ENCODE measurements around the gene MBLAC1. TPM values are rescaled to one million over a fixed set of nuclear protein-coding genes. Genes with fewer than 3 reads are reported as not detected.

MBLAC1 gene
- total RNA-seq, 5 donors from 2014 or later (not counting 1 experiment from before 2014, with no cell fraction given): 3.2 to 8.6 (median 5.3) TPM

- Mint-ChIP-seq H3K9me3 (no peaks in the 10 kb centered on the region), H3K27me3 (no peaks in the 10 kb centered on the region), H3K27ac (peak overlapping the region; percentile 89 to 91), H3K4me1 (peaks cover 54 to 66% (median 64%) of the 10 kb centered on the region in 3 donors), H3K4me3 (peak overlapping the region; percentile 75 to 85 (median 81)), H3K36me3 (peaks cover 23% of the 10 kb centered on the region)
- Histone ChIP-seq H3K9me3 (no peaks in the 10 kb centered on the region), H3K4me3 (ENCODE audit: control insufficient read depth in 1 of 2, extremely low read depth in 1 of 2, low read length in 1 of 2) (peak overlapping the region in 1 of 2 donors; percentile 79), H3K4me1 (ENCODE audit: control insufficient read depth in 1 of 2, extremely low read depth in 1 of 2, insufficient read depth in 2 of 2, low read length in 2 of 2) (peaks cover 19 to 62% of the 10 kb centered on the region in 2 experiments), H3K27me3 (replicated peaks in 1 of 2; ENCODE audit: control insufficient read depth in 2 of 2, extremely low read depth in 1 of 2, insufficient read depth in 2 of 2, low read length in 1 of 2) (no peaks in the 10 kb centered on the region), H3K27ac (ENCODE audit: low read length) (peak overlapping the region; percentile 69), H3K36me3 (ENCODE audit: control insufficient read depth in 2 of 2, extremely low read depth in 1 of 2, insufficient read depth in 1 of 2, low read length in 1 of 2) (peaks cover 19 to 48% of the 10 kb centered on the region in 2 donors)
- ChIA-PET CTCF (interaction anchor here in 1 of 2 donors (0.6 kb wide), 1 partner anchor 65 kb away, joined by 3 read pairs; no protein-coding TSS in a partner anchor), POLR2A (interaction anchor here in 1 of 2 donors (1.0 to 1.1 kb wide), 2 partner anchors 9 to 20 kb away, joined by 3 to 5 read pairs; partner anchors contain the start of gene GPC2)
- no peak for DNase-seq
- ATAC-seq (replicated peaks in 1 of 4): no peak
- no CpG with 5 or more reads among the region's 5 CpGs for WGBS (ENCODE audit: insufficient coverage)
Observed at GRCh38 chr7:100157069-100157333, 30.2 kb downstream of the MBLAC1 start.

- Histone ChIP-seq H3K27ac (ENCODE audit: low read length) (peak overlapping the region; percentile 69), H3K4me3 (ENCODE audit: control insufficient read depth in 1 of 2, extremely low read depth in 1 of 2, low read length in 1 of 2) (peak overlapping the region; percentile 67 to 79), H3K4me1 (ENCODE audit: control insufficient read depth in 1 of 2, extremely low read depth in 1 of 2, insufficient read depth in 2 of 2, low read length in 2 of 2) (peaks cover 22 to 63% of the 10 kb centered on the region in 2 experiments), H3K36me3 (ENCODE audit: control insufficient read depth in 2 of 2, extremely low read depth in 1 of 2, insufficient read depth in 1 of 2, low read length in 1 of 2) (peaks cover 19 to 42% of the 10 kb centered on the region in 2 donors), H3K9me3 (no peaks in the 10 kb centered on the region), H3K27me3 (replicated peaks in 1 of 2; ENCODE audit: control insufficient read depth in 2 of 2, extremely low read depth in 1 of 2, insufficient read depth in 2 of 2, low read length in 1 of 2) (no peaks in the 10 kb centered on the region)
- ChIA-PET CTCF (interaction anchor here in 1 of 2 donors (0.6 to 1.1 kb wide), 2 partner anchors 25 to 65 kb away, joined by 3 read pairs; no protein-coding TSS in a partner anchor), POLR2A (interaction anchor here in 1 of 2 donors (0.5 to 1.1 kb wide), 3 partner anchors 9 to 20 kb away, joined by 3 to 7 read pairs (median 5); partner anchors contain the start of gene GPC2)
- peak overlapping the region; percentile 75 to 85 (median 81) for H3K4me3 Mint-ChIP-seq
- peak overlapping the region; percentile 89 to 91 for H3K27ac Mint-ChIP-seq
- no peak for DNase-seq
- ATAC-seq (replicated peaks in 1 of 4): peak in 2 of 4 experiments; percentile 4 to 10
- peaks cover 17% of the 10 kb centered on the region for H3K36me3 Mint-ChIP-seq
- peaks cover 49 to 63% (median 62%) of the 10 kb centered on the region in 3 donors for H3K4me1 Mint-ChIP-seq
- H3K27me3 Mint-ChIP-seq: no peaks in the 10 kb centered on the region
- H3K9me3 Mint-ChIP-seq: no peaks in the 10 kb centered on the region
- WGBS (ENCODE audit: insufficient coverage): 39% methylated on average over 11 of the region's 32 CpGs
Observed at GRCh38 chr7:100157334-100158228, 30.8 kb downstream of the MBLAC1 start.

GRCh38 chr7:100158229-100159098 is 31.7 kb downstream of the MBLAC1 start, which contains the start of gene TRAPPC14:
Gene TRAPPC14, minus strand, starts transcription at chr7:100158723. Its CDS starts 224 bp downstream, at chr7:100158499.
- H3K4me1 ChIP-seq (ENCODE audit: control insufficient read depth in 1 of 2, extremely low read depth in 1 of 2, insufficient read depth in 2 of 2, low read length in 2 of 2): peaks cover 31 to 68% of the 10 kb centered on the region in 2 experiments
- peak; percentile 72 to 94 (median 89) for DNase-seq
- under 1% methylated on average over 72 of the region's 87 CpGs for WGBS (ENCODE audit: insufficient coverage)
- peak within 1 kb of the TSS; percentile 69 for H3K27ac ChIP-seq (ENCODE audit: low read length)
- Mint-ChIP-seq H3K27ac (peak within 1 kb of the TSS; percentile 89 to 91), H3K4me3 (peak within 1 kb of the TSS; percentile 75 to 85 (median 81)), H3K27me3 (no peaks in the 10 kb centered on the region), H3K4me1 (peaks cover 52 to 68% (median 67%) of the 10 kb centered on the region in 3 donors), H3K36me3 (peaks cover 14% of the 10 kb centered on the region), H3K9me3 (no peaks in the 10 kb centered on the region)
- H3K27me3 ChIP-seq (replicated peaks in 1 of 2; ENCODE audit: control insufficient read depth in 2 of 2, extremely low read depth in 1 of 2, insufficient read depth in 2 of 2, low read length in 1 of 2): no peaks in the 10 kb centered on the region
- no peaks in the 10 kb centered on the region for H3K9me3 ChIP-seq
- peaks cover 19 to 34% of the 10 kb centered on the region in 2 donors for H3K36me3 ChIP-seq (ENCODE audit: control insufficient read depth in 2 of 2, extremely low read depth in 1 of 2, insufficient read depth in 1 of 2, low read length in 1 of 2)
- H3K4me3 ChIP-seq (ENCODE audit: control insufficient read depth in 1 of 2, extremely low read depth in 1 of 2, low read length in 1 of 2): peak within 1 kb of the TSS; percentile 67 to 79
- peak; percentile 85 to 88 (median 86) for ATAC-seq (replicated peaks in 1 of 4)
- ChIA-PET CTCF (interaction anchor here (0.6 to 1.1 kb wide), 3 partner anchors 10 to 388 kb away, joined by 3 to 6 read pairs (median 3); partner anchors contain the start of gene LAMTOR4 (in 1 of the 2)), POLR2A (interaction anchor here in 1 of 2 donors (0.6 kb wide), 1 partner anchor 20 kb away, joined by 6 read pairs; no protein-coding TSS in a partner anchor)

DNA sequence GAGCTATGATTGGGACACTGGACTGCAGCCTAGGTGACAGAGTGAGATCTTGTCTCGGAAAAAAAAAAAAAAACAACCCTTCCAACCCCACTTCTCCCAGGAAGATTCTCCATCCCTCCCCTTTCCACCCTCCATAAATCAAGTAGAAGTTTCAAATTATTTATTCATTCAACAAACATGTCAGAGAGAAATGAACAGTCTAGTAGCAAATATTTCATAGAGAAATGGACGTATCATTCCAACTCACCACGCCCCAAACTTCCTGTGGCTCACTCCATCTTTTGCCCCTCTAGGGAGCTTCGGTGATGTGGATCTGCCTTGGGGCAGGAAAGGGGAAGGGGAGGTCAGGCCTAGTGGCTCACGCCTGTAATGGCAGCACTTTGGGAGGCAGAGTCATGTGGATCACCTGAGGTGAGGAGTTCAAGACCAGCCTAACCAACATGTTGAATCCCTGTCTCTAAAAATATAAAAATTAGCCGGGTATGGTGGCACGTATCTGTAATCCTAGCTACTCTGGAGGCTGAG is 32.4 kb downstream of the MBLAC1 start:
- Mint-ChIP-seq H3K27me3 (no peaks in the 10 kb centered on the region), H3K9me3 (no peaks in the 10 kb centered on the region), H3K27ac (peak overlapping the region; percentile 84 to 86), H3K4me3 (peak overlapping the region; percentile 74 to 85 (median 77)), H3K4me1 (peaks cover 52 to 70% (median 67%) of the 10 kb centered on the region in 3 donors), H3K36me3 (peaks cover 9% of the 10 kb centered on the region)
- ATAC-seq (replicated peaks in 1 of 4) (no peak), DNase-seq (no peak)
- H3K27ac ChIP-seq (ENCODE audit: low read length): peak overlapping the region; percentile 68
- H3K27me3 ChIP-seq (replicated peaks in 1 of 2; ENCODE audit: control insufficient read depth in 2 of 2, extremely low read depth in 1 of 2, insufficient read depth in 2 of 2, low read length in 1 of 2): no peaks in the 10 kb centered on the region
- H3K4me1 ChIP-seq (ENCODE audit: control insufficient read depth in 1 of 2, extremely low read depth in 1 of 2, insufficient read depth in 2 of 2, low read length in 2 of 2): peaks cover 38 to 75% of the 10 kb centered on the region in 2 experiments
- CTCF ChIA-PET: interaction anchor here in 1 of 2 donors (0.6 kb wide), 2 partner anchors 11 to 387 kb away, joined by 3 to 6 read pairs; partner anchors contain the start of gene LAMTOR4
- POLR2A ChIA-PET: interaction anchor here in 1 of 2 donors (0.6 kb wide), 1 partner anchor 21 kb away, joined by 6 read pairs; no protein-coding TSS in a partner anchor
- H3K9me3 ChIP-seq: no peaks in the 10 kb centered on the region
- WGBS (ENCODE audit: insufficient coverage): no CpG with 5 or more reads among the region's 7 CpGs
- peaks cover 19 to 31% of the 10 kb centered on the region in 2 donors for H3K36me3 ChIP-seq (ENCODE audit: control insufficient read depth in 2 of 2, extremely low read depth in 1 of 2, insufficient read depth in 1 of 2, low read length in 1 of 2)
- peak overlapping the region; percentile 67 to 79 for H3K4me3 ChIP-seq (ENCODE audit: control insufficient read depth in 1 of 2, extremely low read depth in 1 of 2, low read length in 1 of 2)

- peak overlapping the region in 2 of 3 donors; percentile 77 to 85 for H3K4me3 Mint-ChIP-seq
- H3K4me1 Mint-ChIP-seq: peaks cover 52 to 73% (median 69%) of the 10 kb centered on the region in 3 donors
- H3K4me3 ChIP-seq (ENCODE audit: control insufficient read depth in 1 of 2, extremely low read depth in 1 of 2, low read length in 1 of 2): no peak overlapping the region
- peak overlapping the region; percentile 71 to 86 for H3K27ac Mint-ChIP-seq
- H3K9me3 Mint-ChIP-seq: no peaks in the 10 kb centered on the region
- H3K36me3 ChIP-seq (ENCODE audit: control insufficient read depth in 2 of 2, extremely low read depth in 1 of 2, insufficient read depth in 1 of 2, low read length in 1 of 2): peaks cover 18 to 23% of the 10 kb centered on the region in 2 donors
- WGBS (ENCODE audit: insufficient coverage): 97% methylated on average over 16 of the region's 18 CpGs
- no peaks in the 10 kb centered on the region for H3K27me3 ChIP-seq (replicated peaks in 1 of 2; ENCODE audit: control insufficient read depth in 2 of 2, extremely low read depth in 1 of 2, insufficient read depth in 2 of 2, low read length in 1 of 2)
- no peak for DNase-seq
- ATAC-seq (replicated peaks in 1 of 4): no peak
- POLR2A ChIA-PET: no interaction called here
- no peaks in the 10 kb centered on the region for H3K27me3 Mint-ChIP-seq
- CTCF ChIA-PET: no interaction called here
- peaks cover 7% of the 10 kb centered on the region for H3K36me3 Mint-ChIP-seq
- H3K9me3 ChIP-seq: no peaks in the 10 kb centered on the region
- peaks cover 39 to 72% of the 10 kb centered on the region in 2 experiments for H3K4me1 ChIP-seq (ENCODE audit: control insufficient read depth in 1 of 2, extremely low read depth in 1 of 2, insufficient read depth in 2 of 2, low read length in 2 of 2)
- H3K27ac ChIP-seq (ENCODE audit: low read length): no peak overlapping the region
Observed at GRCh38 chr7:100160067-100160466, 33.3 kb downstream of the MBLAC1 start.

All from T-cell (primary cell).